ENCODE results near the gene TMEM37. TPM values are rescaled to one million over a fixed set of nuclear protein-coding genes. Genes with fewer than 3 reads are reported as not detected.

TMEM37 gene
- total RNA-seq, 1 experiment from 2014 or later: 2.3 TPM

DNA sequence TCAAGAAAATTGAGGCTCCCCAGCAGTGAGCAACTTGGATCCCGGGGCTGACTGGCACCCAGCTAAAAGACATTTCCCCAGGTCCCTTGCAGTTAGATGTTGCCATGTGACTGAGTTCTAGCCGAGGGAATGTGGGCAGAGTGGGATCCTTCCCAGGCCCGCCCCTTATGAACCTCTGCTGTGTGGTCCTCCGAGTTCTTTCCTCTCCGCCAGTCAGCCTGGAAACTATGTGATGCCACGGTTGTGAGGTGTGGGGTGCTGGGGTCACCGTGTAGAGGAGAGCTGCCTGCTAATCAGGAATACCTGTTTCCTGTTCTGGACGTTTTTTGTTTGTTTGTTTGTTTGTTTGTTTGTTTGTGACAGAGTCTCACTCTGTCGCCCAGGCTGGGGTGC lies 45.5 kb downstream of the TMEM37 start:
- RAD21 ChIA-PET (ENCODE audit: low non-redundant PET in 1 of 2, low total read pairs in 2 of 2, uncharacterized antibody in 2 of 2, unreplicated experiment in 2 of 2): interaction anchor here in 1 of 2 experiments (0.9 kb wide), 1 partner anchor 166 kb away, joined by 4 read pairs; no protein-coding TSS in a partner anchor
- Histone ChIP-seq H3K4me1 (ENCODE audit: control insufficient read depth in 1 of 2, insufficient read depth in 2 of 2, low read length in 2 of 2) (peaks cover 0 to 7% of the 10 kb centered on the region in 2 experiments; a peak in 2 of 4 replicates), H3K36me3 (ENCODE audit: control insufficient read depth in 1 of 2, insufficient read depth in 2 of 2, low read length in 2 of 2) (no peaks in the 10 kb centered on the region), H3K4me3 (replicated peaks in 1 of 2; ENCODE audit: low read depth in 1 of 2, low read length in 2 of 2) (no peak overlapping the region), H3K9ac (ENCODE audit: low read length) (no peak overlapping the region), H3K9me2 (ENCODE audit: insufficient read depth) (no peaks in the 10 kb centered on the region), H3K27me3 (ENCODE audit: insufficient read depth, low read length) (no peaks in the 10 kb centered on the region), H3K79me2 (ENCODE audit: insufficient read depth, low read length) (no peaks in the 10 kb centered on the region), H3K4me2 (ENCODE audit: low read length) (no peak overlapping the region), H4K20me1 (ENCODE audit: insufficient read depth) (no peaks in the 10 kb centered on the region), H2AFZ (ENCODE audit: low read depth, low read length, poor library complexity, severe bottlenecking) (no peak overlapping the region), H3K27ac (ENCODE audit: low read depth, low read length) (no peak overlapping the region), H3K9me3 (ENCODE audit: control insufficient read depth in 1 of 2, insufficient read depth in 1 of 2, low read depth in 1 of 2, low read length in 2 of 2) (no peaks in the 10 kb centered on the region)
- no peak for DNase-seq (ENCODE audit: low read depth, low spot score)
- no TSS peak for BruUV-seq (replicated peaks)
- intact Hi-C loops (cut with micrococcal nuclease): loop anchor here (10.0 kb wide), 1 partner anchor 182 kb away; no protein-coding TSS in a partner anchor
- POLR2A ChIA-PET: no interaction called here
- CTCF ChIA-PET: interaction anchor here (0.9 to 2.5 kb wide), 15 partner anchors 9 to 697 kb away, joined by 3 to 16 read pairs (median 8); partner anchors contain the start of gene TMEM37
- no peak for ATAC-seq
- TF ChIP-seq EGR1 (IDR thresholded peaks at IDR 0.05; ENCODE audit: low read depth) (no peak), ATF3 (IDR thresholded peaks at IDR 0.05) (no peak), ZNF274 (IDR thresholded peaks at IDR 0.05; ENCODE audit: low read depth, low read length) (no peak), POLR2AphosphoS5 (IDR thresholded peaks at IDR 0.05; ENCODE audit: low read depth, low read length) (no peak), EZH2phosphoT487 (IDR thresholded peaks at IDR 0.05; ENCODE audit: borderline replicate concordance) (no peak), SIN3A (IDR thresholded peaks at IDR 0.05; ENCODE audit: low read depth) (no peak), TCF7L2 (IDR thresholded peaks at IDR 0.05; ENCODE audit: borderline replicate concordance, extremely low read depth, insufficient read depth, insufficient read length) (no peak), SP1 (IDR thresholded peaks at IDR 0.05; ENCODE audit: low read depth) (no peak), REST (IDR thresholded peaks at IDR 0.05; ENCODE audit: low read depth) (no peak), FOSL1 (IDR thresholded peaks at IDR 0.05; ENCODE audit: low read depth) (no peak), RAD21 (IDR thresholded peaks at IDR 0.05; ENCODE audit: low read depth) (no peak), CBX3 (IDR thresholded peaks at IDR 0.05; ENCODE audit: low read depth) (no peak), EZH2 (IDR thresholded peaks at IDR 0.05) (no peak)
- TF ChIP-seq, protein P1, sequence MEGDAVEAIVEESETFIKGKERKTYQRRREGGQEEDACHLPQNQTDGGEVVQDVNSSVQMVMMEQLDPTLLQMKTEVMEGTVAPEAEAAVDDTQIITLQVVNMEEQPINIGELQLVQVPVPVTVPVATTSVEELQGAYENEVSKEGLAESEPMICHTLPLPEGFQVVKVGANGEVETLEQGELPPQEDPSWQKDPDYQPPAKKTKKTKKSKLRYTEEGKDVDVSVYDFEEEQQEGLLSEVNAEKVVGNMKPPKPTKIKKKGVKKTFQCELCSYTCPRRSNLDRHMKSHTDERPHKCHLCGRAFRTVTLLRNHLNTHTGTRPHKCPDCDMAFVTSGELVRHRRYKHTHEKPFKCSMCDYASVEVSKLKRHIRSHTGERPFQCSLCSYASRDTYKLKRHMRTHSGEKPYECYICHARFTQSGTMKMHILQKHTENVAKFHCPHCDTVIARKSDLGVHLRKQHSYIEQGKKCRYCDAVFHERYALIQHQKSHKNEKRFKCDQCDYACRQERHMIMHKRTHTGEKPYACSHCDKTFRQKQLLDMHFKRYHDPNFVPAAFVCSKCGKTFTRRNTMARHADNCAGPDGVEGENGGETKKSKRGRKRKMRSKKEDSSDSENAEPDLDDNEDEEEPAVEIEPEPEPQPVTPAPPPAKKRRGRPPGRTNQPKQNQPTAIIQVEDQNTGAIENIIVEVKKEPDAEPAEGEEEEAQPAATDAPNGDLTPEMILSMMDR (IDR thresholded peaks at IDR 0.05 in 2 of 3, conservative IDR thresholded peaks at IDR 0.05 in 1 of 3; ENCODE audit: borderline replicate concordance in 1 of 3, insufficient read depth in 1 of 3, low read depth in 2 of 3, low read length in 2 of 3): no peak
- TF ChIP-seq, protein P2, sequence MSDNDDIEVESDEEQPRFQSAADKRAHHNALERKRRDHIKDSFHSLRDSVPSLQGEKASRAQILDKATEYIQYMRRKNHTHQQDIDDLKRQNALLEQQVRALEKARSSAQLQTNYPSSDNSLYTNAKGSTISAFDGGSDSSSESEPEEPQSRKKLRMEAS (IDR thresholded peaks at IDR 0.05): no peak

All from HCT116 (cell line).